A673 (cell line): ENCODE data around the gene MATK.
A peak's percentile ranks its signal among the peaks of the same experiment; 100 is the strongest.

Source experiments
- CTCF ChIP-seq: fragments of 300-800, 200-600 bp; sonication (generic); conservative IDR thresholded peaks from 2 replicates; pipeline ENCODE4 v1.5.1; 2017; ENCODE audit warnings: low read depth, mild to moderate bottlenecking, antibody characterized with exemption, low read length, moderate library complexity, mixed read lengths
- EZH2 ChIP-seq: fragments of 200-600 bp; sonication (generic); IDR thresholded peaks from 2 replicates; pipeline ENCODE4 v1.6.1; 2017; ENCODE audit warnings: borderline replicate concordance, low read depth, mild to moderate bottlenecking, mixed read lengths, antibody characterized with exemption, low read length; ENCODE audit not compliant: poor library complexity, severe bottlenecking

- peak; percentile 99 for TF ChIP-seq CTCF
- no peak for TF ChIP-seq EZH2
Measured at GRCh38 chr19:3821857-3822364, 35.7 kb upstream of the MATK start.
